Stimulated activated naive CD8-positive, alpha-beta T cell treated with anti-CD3 and anti-CD28 coated beads, Interleukin-15, Interleukin-2, amounts not matched to agents 100 ng/mL and 50 ng/mL, for 24 hours (primary cell): ENCODE data around the gene DIAPH3.

Experiments used
- H3K27ac Mint-ChIP-seq: one replicate; pipeline ENCODE4 v1.8.0; 2021; ENCODE audit warnings: mild to moderate bottlenecking, mixed read lengths
- H3K27me3 Mint-ChIP-seq: one replicate; pipeline ENCODE4 v1.8.0; 2021; ENCODE audit warnings: mixed read lengths
- H3K36me3 Mint-ChIP-seq: one replicate; pipeline ENCODE4 v1.8.0; 2021; ENCODE audit warnings: low read depth, mixed read lengths
- H3K4me1 Mint-ChIP-seq: one replicate; pipeline ENCODE4 v1.8.0; 2021; ENCODE audit warnings: low read depth, mixed read lengths
- H3K4me3 Mint-ChIP-seq: one replicate; pipeline ENCODE4 v1.8.0; 2021; ENCODE audit warnings: mild to moderate bottlenecking, mixed read lengths
- H3K9me3 Mint-ChIP-seq: one replicate; pipeline ENCODE4 v1.8.0; 2021; ENCODE audit warnings: mixed read lengths

Gene DIAPH3

GRCh38 chr13:60137911-60138560 is 25.7 kb downstream of the DIAPH3 start:
- no peak overlapping the region for H3K4me3 Mint-ChIP-seq
- H3K36me3 Mint-ChIP-seq = no peaks in the 10 kb centered on the region
- peaks cover 9% of the 10 kb centered on the region for H3K4me1 Mint-ChIP-seq
- no peaks in the 10 kb centered on the region for H3K27me3 Mint-ChIP-seq
- no peaks in the 10 kb centered on the region for H3K9me3 Mint-ChIP-seq
- H3K27ac Mint-ChIP-seq = no peak overlapping the region

GRCh38 chr13:60135344-60135743 is 28.4 kb downstream of the DIAPH3 start:
- Mint-ChIP-seq H3K4me3 (no peak overlapping the region), H3K4me1 (peaks cover 9% of the 10 kb centered on the region), H3K9me3 (no peaks in the 10 kb centered on the region), H3K27ac (no peak overlapping the region), H3K27me3 (no peaks in the 10 kb centered on the region), H3K36me3 (no peaks in the 10 kb centered on the region)

GRCh38 chr13:60134376-60134775 is 29.4 kb downstream of the DIAPH3 start:
- Mint-ChIP-seq H3K27ac (no peak overlapping the region), H3K9me3 (no peaks in the 10 kb centered on the region), H3K4me1 (peaks cover 9% of the 10 kb centered on the region), H3K36me3 (no peaks in the 10 kb centered on the region), H3K27me3 (no peaks in the 10 kb centered on the region), H3K4me3 (no peak overlapping the region)

GRCh38 chr13:60121337-60121687 is 42.4 kb downstream of the DIAPH3 start:
- H3K4me1 Mint-ChIP-seq = no peaks in the 10 kb centered on the region
- no peak overlapping the region for H3K27ac Mint-ChIP-seq
- H3K36me3 Mint-ChIP-seq = peaks cover 8% of the 10 kb centered on the region
- no peak overlapping the region for H3K4me3 Mint-ChIP-seq
- peaks cover 6% of the 10 kb centered on the region for H3K9me3 Mint-ChIP-seq
- no peaks in the 10 kb centered on the region for H3K27me3 Mint-ChIP-seq

DNA sequence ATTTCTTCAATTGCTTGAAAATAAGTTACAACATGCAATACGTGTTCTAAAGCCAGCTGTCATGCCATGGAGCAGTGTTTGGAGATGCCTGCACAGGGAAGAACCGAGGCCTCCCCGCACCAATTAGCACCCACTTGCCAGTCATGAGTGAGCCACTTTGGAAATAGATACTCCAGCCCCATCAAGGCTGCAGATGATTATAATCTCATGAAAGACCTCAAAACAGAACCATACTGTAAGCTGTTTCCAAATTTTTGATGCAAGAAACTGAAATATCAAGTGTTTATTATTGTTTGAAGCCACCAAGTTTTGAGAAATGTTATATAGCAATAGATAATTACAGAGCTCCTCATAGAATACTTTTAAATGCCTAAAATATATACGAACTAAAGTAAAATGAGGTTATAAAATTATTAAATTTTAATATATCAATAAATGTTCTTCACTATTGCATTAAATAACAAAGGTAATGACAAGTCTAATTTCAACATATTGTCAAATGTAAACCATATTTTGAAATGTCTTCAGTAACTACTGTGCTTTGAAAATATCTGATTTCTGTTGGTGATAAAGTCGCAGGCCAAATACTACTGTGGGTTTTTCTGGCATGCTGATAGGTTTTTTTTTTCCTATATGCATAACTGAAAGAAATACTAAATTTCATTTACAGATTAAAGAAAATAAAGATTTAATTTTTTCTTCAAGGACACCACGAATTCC is 43.0 kb downstream of the DIAPH3 start:
- no peaks in the 10 kb centered on the region for H3K27me3 Mint-ChIP-seq
- H3K4me1 Mint-ChIP-seq = no peaks in the 10 kb centered on the region
- no peak overlapping the region for H3K27ac Mint-ChIP-seq
- H3K9me3 Mint-ChIP-seq = peaks cover 4% of the 10 kb centered on the region
- H3K36me3 Mint-ChIP-seq = peaks cover 4% of the 10 kb centered on the region
- H3K4me3 Mint-ChIP-seq = no peak overlapping the region

DNA sequence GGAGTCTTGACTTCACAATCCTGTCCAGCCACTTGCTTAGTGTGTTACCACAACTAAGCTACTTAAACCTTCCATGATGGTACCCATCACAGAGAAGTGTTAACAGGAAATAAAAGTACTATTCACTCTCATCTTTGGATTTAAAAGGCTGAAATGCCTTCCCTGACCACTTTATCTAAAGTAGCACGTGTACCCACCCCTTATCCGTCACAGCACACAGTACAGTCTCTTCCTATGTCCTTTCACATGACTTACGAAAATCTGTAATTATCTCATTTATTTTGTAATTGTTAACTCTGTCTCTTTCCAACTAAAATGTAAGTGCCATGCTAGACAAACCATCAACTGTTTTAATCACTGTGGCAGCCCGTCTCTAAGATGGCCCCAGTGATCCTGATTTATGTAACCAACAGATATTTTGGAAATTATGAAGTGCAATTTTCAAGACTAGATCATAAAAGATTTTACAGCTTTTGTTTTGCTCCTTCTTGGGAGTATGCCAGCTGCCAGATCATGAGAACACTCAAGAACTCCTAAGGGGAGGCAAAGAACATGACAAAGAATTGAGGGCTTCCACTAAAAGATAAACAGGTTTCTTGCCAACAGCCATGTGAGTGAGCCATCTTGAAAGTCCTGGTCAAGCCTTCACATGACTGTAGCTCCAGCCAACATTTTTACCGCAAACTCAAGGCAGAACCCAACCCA is 44.9 kb downstream of the DIAPH3 start:
- H3K27me3 Mint-ChIP-seq = no peaks in the 10 kb centered on the region
- no peak overlapping the region for H3K27ac Mint-ChIP-seq
- H3K4me3 Mint-ChIP-seq = no peak overlapping the region
- peaks cover 11% of the 10 kb centered on the region for H3K9me3 Mint-ChIP-seq
- H3K4me1 Mint-ChIP-seq = no peaks in the 10 kb centered on the region
- peaks cover 9% of the 10 kb centered on the region for H3K36me3 Mint-ChIP-seq

DNA sequence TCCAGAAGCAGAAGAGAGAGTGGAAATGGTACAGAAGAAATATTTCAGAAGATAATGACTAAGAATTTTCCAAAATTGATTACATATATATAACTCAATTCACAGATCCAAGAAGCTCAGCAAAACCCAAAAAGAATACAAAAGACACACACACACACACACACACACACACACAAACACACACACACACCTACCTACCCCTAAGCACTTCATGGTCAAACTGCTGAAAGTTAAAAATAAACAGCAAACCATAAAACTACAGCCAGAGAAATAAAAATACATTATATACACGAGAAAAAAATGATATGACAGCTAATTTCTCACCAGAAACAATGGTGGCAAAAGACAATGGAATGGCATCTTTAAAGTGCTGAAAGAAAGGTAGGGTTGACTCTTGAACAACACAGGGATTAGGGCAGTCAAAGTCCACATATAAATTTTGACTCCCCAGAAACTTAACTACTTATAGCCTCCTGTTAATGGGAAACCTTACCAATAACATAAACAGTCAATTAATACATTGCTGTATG is 49.2 kb downstream of the DIAPH3 start:
- H3K27me3 Mint-ChIP-seq = no peaks in the 10 kb centered on the region
- H3K4me1 Mint-ChIP-seq = no peaks in the 10 kb centered on the region
- peaks cover 15% of the 10 kb centered on the region for H3K9me3 Mint-ChIP-seq
- H3K27ac Mint-ChIP-seq = no peak overlapping the region
- no peak overlapping the region for H3K4me3 Mint-ChIP-seq
- H3K36me3 Mint-ChIP-seq = peaks cover 27% of the 10 kb centered on the region

- H3K4me3 Mint-ChIP-seq = no peak overlapping the region
- H3K27ac Mint-ChIP-seq = no peak overlapping the region
- no peaks in the 10 kb centered on the region for H3K27me3 Mint-ChIP-seq
- peaks cover 39% of the 10 kb centered on the region for H3K36me3 Mint-ChIP-seq
- peaks cover 15% of the 10 kb centered on the region for H3K9me3 Mint-ChIP-seq
- no peaks in the 10 kb centered on the region for H3K4me1 Mint-ChIP-seq
Observed at GRCh38 chr13:60112771-60113170, 51.0 kb downstream of the DIAPH3 start.

DNA sequence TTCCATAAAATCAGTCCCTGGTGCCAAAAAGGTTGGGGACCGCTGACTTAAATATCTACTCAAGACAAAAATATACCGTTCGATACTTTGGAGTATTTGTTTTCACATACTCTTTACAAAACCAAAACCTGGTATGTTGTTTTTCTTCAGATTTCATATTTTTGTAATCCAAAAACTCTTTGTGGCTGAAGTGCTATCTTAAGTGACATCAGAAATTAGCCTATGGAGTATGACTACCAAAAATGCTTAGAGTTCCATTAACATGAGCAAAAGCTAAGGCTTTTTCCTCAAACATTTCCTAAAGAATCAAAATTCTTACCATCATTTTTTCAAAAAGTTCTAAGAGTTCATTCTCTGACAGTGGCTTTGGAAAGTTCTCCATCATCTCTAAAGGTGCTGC is 52.0 kb downstream of the DIAPH3 start:
- Mint-ChIP-seq H3K4me1 (no peaks in the 10 kb centered on the region), H3K27me3 (no peaks in the 10 kb centered on the region), H3K36me3 (peaks cover 40% of the 10 kb centered on the region), H3K9me3 (peaks cover 15% of the 10 kb centered on the region), H3K4me3 (no peak overlapping the region), H3K27ac (no peak overlapping the region)

GRCh38 chr13:60109285-60109684 is 54.4 kb downstream of the DIAPH3 start:
- no peak overlapping the region for H3K27ac Mint-ChIP-seq
- H3K9me3 Mint-ChIP-seq = peaks cover 8% of the 10 kb centered on the region
- H3K4me1 Mint-ChIP-seq = no peaks in the 10 kb centered on the region
- H3K36me3 Mint-ChIP-seq = peaks cover 39% of the 10 kb centered on the region
- no peak overlapping the region for H3K4me3 Mint-ChIP-seq
- H3K27me3 Mint-ChIP-seq = no peaks in the 10 kb centered on the region

- H3K4me3 Mint-ChIP-seq = no peak overlapping the region
- no peaks in the 10 kb centered on the region for H3K4me1 Mint-ChIP-seq
- H3K27me3 Mint-ChIP-seq = no peaks in the 10 kb centered on the region
Observed at GRCh38 chr13:60108589-60108988, 55.1 kb downstream of the DIAPH3 start.

GRCh38 chr13:60099631-60100420 is 63.9 kb downstream of the DIAPH3 start:
- H3K4me1 Mint-ChIP-seq = no peaks in the 10 kb centered on the region
- no peak overlapping the region for H3K4me3 Mint-ChIP-seq
- H3K36me3 Mint-ChIP-seq = no peaks in the 10 kb centered on the region
- H3K27ac Mint-ChIP-seq = peak overlapping the region; percentile 52
- H3K27me3 Mint-ChIP-seq = no peaks in the 10 kb centered on the region
- H3K9me3 Mint-ChIP-seq = no peaks in the 10 kb centered on the region

More at GRCh38 chr13:60108589-60108988, 55.1 kb downstream of the DIAPH3 start:
- no peak overlapping the region for H3K27ac Mint-ChIP-seq
- H3K36me3 Mint-ChIP-seq = peaks cover 35% of the 10 kb centered on the region
- peaks cover 4% of the 10 kb centered on the region for H3K9me3 Mint-ChIP-seq

GRCh38 chr13:60095300-60095699 is 68.4 kb downstream of the DIAPH3 start:
- Mint-ChIP-seq H3K4me3 (no peak overlapping the region), H3K27ac (no peak overlapping the region), H3K4me1 (no peaks in the 10 kb centered on the region), H3K36me3 (peaks cover 9% of the 10 kb centered on the region), H3K27me3 (no peaks in the 10 kb centered on the region), H3K9me3 (no peaks in the 10 kb centered on the region)

GRCh38 chr13:60094385-60095088 is 69.2 kb downstream of the DIAPH3 start:
- Mint-ChIP-seq H3K27me3 (no peaks in the 10 kb centered on the region), H3K4me1 (no peaks in the 10 kb centered on the region), H3K27ac (no peak overlapping the region), H3K4me3 (no peak overlapping the region), H3K9me3 (no peaks in the 10 kb centered on the region), H3K36me3 (peaks cover 9% of the 10 kb centered on the region)
